GM23338 (cell line): ENCODE data around the gene VPS4A.

ENCODE experiments used
- CTCF ChIP-seq, 2 experiments: fragments of 200-600 bp in 1 of 2; sonication (generic) in 1 of 2; conservative IDR thresholded peaks; 2 replicates each; pipeline versions ENCODE4 v1.5.1 to v1.6.1; 2016 to 2017; ENCODE audit warnings: antibody characterized with exemption in 2 of 2, low read depth in 2 of 2, mild to moderate bottlenecking in 2 of 2, moderate library complexity in 1 of 2
- EZH2 ChIP-seq: fragments of 200-600 bp; sonication (generic); IDR thresholded peaks from one replicate; pipeline ENCODE4 v1.8.0; 2017; ENCODE audit warnings: antibody characterized with exemption, mild to moderate bottlenecking, low read depth; ENCODE audit not compliant: unreplicated experiment
- POLR2AphosphoS5 ChIP-seq: IDR thresholded peaks from 2 replicates; pipeline ENCODE4 v1.6.1; 2016; ENCODE audit warnings: antibody characterized with exemption, low read depth
- REST ChIP-seq: IDR thresholded peaks from one replicate; pipeline ENCODE4 v1.6.1; 2018; ENCODE audit warnings: antibody characterized with exemption; ENCODE audit not compliant: unreplicated experiment

GRCh38 chr16:69319826-69320739 lies 8.9 kb downstream of the VPS4A start:
- TF ChIP-seq CTCF (conservative IDR thresholded peaks at IDR 0.05; ENCODE audit: low read depth in 2 of 2) (no peak), POLR2AphosphoS5 (no peak), EZH2 (no peak), REST (no peak)
